ENCODE data around the gene SLC25A10. TPM values are rescaled to one million over a fixed set of nuclear protein-coding genes. Genes with fewer than 3 reads are reported as not detected.

The SLC25A10 gene
- total RNA-seq, 1 donor from 2014 or later = 8.2 TPM

DNA sequence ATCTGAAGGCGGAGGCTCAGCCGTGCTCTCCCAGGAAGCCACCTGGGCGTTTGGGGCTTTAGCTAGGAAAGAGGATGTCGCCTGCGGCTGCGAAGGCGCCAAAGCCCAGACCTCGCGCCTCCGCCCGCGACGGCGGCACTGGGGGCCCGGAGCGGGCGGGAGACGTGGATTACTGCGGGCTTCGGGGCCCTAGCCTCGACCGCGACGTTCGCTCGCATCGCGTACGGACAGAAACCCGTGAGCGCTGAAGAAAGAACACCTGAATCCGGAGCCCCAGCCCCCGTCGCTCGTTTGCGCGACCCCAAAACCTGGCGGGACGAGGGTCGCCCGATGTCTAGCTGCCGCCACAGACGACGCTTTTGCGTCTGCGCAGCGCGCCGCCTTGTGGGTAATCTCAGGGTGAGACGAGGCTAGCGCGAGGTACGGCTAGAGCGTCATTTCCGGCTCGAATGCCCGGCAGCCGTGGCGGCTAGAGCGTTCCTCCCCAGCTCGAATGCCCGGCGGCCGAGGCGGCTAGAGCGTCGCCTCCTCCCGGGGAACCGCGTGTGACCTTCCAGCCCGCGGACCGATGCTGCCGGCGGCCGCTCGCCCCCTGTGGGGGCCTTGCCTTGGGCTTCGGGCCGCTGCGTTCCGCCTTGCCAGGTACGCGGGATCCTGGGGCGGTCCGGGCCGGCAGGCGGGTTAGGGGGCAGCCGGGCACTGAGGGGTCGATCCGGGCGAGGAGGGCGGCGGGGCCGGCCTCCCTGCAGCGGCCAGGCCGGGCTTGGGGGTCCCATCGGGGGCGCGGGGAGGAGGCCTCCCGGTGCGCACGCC is 8.9 kb upstream of the SLC25A10 start, which contains the start of gene MRPL12:
MRPL12 (plus strand) TSS at position 434 of the 813 bp plus-strand sequence; CDS start at position 569, 135 bp downstream.
- intact Hi-C loops (cut with micrococcal nuclease) = no loop called here
- TF ChIP-seq, protein P1, sequence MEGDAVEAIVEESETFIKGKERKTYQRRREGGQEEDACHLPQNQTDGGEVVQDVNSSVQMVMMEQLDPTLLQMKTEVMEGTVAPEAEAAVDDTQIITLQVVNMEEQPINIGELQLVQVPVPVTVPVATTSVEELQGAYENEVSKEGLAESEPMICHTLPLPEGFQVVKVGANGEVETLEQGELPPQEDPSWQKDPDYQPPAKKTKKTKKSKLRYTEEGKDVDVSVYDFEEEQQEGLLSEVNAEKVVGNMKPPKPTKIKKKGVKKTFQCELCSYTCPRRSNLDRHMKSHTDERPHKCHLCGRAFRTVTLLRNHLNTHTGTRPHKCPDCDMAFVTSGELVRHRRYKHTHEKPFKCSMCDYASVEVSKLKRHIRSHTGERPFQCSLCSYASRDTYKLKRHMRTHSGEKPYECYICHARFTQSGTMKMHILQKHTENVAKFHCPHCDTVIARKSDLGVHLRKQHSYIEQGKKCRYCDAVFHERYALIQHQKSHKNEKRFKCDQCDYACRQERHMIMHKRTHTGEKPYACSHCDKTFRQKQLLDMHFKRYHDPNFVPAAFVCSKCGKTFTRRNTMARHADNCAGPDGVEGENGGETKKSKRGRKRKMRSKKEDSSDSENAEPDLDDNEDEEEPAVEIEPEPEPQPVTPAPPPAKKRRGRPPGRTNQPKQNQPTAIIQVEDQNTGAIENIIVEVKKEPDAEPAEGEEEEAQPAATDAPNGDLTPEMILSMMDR (IDR thresholded peaks at IDR 0.05; ENCODE audit: borderline replicate concordance) = no peak
- peaks cover 66% of the 10 kb centered on the region for H3K36me3 ChIP-seq

DNA sequence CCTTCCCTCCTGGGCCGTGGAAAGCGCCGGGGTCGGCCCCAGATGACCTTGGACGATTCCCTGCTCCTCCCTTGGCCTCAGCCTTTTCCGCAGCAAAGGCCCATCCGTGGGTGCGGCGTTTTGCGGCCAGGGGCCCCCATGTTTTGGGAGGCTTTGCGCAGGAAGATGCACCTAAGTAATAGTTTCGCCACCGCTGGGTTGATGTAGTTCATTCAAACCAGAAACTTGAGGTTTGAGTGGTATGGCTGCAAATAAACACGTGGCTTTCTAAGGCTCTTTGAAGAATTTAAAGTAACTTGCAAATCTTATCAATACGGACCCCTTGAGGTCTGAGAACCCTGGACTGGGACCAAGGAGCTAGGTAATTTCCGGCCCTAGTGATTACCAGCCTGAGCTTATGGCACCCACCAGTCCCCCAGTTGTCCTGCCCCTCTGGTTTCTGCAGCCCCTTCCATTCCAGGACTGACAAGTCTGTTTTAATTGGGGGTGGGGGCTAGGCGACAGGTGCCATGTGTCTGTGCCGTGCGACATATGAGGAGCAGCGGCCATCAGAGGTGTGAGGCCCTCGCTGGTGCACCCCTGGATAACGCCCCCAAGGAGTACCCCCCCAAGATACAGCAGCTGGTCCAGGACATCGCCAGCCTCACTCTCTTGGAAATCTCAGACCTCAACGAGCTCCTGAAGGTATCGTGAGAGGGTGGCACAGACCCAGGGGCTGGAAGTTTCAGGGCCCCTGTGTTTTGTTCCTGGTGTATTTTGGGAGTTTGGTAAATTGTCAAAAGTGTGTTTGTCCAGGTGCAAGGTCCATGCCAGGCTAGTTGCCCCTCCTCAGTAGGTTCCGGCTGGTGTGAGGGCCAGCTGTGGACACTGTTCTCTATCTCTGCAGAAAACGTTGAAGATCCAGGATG is 8.1 kb upstream of the SLC25A10 start:
- intact Hi-C loops (cut with micrococcal nuclease) = no loop called here
- peak overlapping the region; percentile 96 for H3K27ac ChIP-seq (replicated peaks)
- TF ChIP-seq, protein P1 (IDR thresholded peaks at IDR 0.05; ENCODE audit: borderline replicate concordance) = no peak
- DNase-seq = no peak
- H3K9me3 ChIP-seq (replicated peaks) = no peaks in the 10 kb centered on the region
- no peaks in the 10 kb centered on the region for H3K27me3 ChIP-seq (ENCODE audit: low read depth)
- peaks cover 60% of the 10 kb centered on the region for H3K36me3 ChIP-seq
- H3K4me1 ChIP-seq = peaks cover 44% of the 10 kb centered on the region
- H3K4me3 ChIP-seq = peak overlapping the region; percentile 98

More for the DNA sequence above, 8.9 kb upstream of the SLC25A10 start, which contains the start of gene MRPL12:
- H3K4me1 ChIP-seq = peaks cover 44% of the 10 kb centered on the region
- peak; percentile 94 for DNase-seq
- H3K27ac ChIP-seq (replicated peaks) = peak within 1 kb of the TSS; percentile 96
- peak within 1 kb of the TSS; percentile 98 for H3K4me3 ChIP-seq
- H3K9me3 ChIP-seq (replicated peaks) = no peaks in the 10 kb centered on the region
- no peaks in the 10 kb centered on the region for H3K27me3 ChIP-seq (ENCODE audit: low read depth)

DNA sequence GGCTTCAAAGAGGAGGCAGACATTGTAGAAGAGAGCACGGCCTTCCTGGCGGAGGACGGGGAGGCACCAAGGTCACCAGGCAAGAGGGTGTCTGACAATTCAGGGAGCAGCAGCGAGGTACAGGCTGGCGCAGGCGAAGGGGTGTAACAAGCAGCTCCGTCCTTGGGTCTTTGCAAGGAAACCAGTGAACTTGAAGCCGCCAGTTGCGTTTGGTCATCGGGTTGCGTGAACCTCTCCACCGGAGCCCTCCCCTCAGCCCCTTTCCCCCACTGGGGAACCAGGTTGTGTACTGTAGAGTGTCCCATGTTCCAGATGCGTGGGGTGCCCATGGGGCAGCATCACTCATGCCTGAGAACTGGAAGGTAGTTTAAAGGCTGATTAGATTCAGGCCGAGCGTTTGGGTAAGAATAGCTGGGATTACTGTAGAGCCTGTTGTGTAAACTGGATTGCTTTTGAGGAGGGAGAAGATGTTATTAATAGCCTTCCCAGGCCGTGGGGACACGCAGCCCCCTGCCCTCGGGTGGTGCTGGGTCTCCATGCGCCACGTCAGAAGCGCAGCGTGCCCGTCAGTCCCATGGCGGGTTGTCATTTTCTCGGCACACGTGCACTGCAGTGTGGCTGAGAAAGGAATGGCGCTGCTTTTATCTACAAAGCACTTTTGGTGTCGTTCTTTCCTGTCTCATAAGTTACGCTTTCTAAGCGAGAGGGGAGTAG is 6.4 kb upstream of the SLC25A10 start:
- no peak overlapping the region for H3K4me3 ChIP-seq
- intact Hi-C loops (cut with micrococcal nuclease) = no loop called here
- H3K27ac ChIP-seq (replicated peaks) = no peak overlapping the region
- H3K4me1 ChIP-seq = peaks cover 47% of the 10 kb centered on the region
- TF ChIP-seq, protein P1 (IDR thresholded peaks at IDR 0.05; ENCODE audit: borderline replicate concordance) = no peak
- no peaks in the 10 kb centered on the region for H3K27me3 ChIP-seq (ENCODE audit: low read depth)
- DNase-seq = no peak
- H3K36me3 ChIP-seq = peaks cover 50% of the 10 kb centered on the region
- no peaks in the 10 kb centered on the region for H3K9me3 ChIP-seq (replicated peaks)

DNA sequence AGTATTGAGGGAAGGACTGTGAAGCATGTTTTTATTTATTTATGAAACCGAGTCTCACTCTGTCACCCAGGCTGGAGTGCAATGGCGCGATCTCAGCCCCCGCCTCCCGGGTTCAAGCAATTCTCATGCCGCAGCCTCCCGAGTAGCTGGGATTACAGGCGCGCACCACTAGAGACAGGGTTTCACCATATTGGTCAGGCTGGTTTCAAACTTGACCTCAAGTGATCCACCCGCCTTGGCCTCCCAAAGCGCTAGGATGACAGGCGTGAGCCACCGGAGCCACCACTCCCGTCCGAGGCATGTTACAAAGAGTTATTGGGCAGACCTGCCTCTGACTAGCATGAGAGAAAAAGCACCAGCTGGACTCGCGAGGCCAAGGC is 5.9 kb upstream of the SLC25A10 start:
- Histone ChIP-seq H3K4me3 (no peak overlapping the region), H3K9me3 (replicated peaks) (no peaks in the 10 kb centered on the region), H3K4me1 (peaks cover 47% of the 10 kb centered on the region), H3K27me3 (ENCODE audit: low read depth) (no peaks in the 10 kb centered on the region), H3K36me3 (peaks cover 44% of the 10 kb centered on the region), H3K27ac (replicated peaks) (no peak overlapping the region)
- DNase-seq = no peak
- intact Hi-C loops (cut with micrococcal nuclease) = no loop called here
- TF ChIP-seq, protein P1 (IDR thresholded peaks at IDR 0.05; ENCODE audit: borderline replicate concordance) = no peak

Measured in left ventricle myocardium inferior (tissue), 1 donor.